ENCODE data around the gene KIF17.

Gene KIF17

DNA sequence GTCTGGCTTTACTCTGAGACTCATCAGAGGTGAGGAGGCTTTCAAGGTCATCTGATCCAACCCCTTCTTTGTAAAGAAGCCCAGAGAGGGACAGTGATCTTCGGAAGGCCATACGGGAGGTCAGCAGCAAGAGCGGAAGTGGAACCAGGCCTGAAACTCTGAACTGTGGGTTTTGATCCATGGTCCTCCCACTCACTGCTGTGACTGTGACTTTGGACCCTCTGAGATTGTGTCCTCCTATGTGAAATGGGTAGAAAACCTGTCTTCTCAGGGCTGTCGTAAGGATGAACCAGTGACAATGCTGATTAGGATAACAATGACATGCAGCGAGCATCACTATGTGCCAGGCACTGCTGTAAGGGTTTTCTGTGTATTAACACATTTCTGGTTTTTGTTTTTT is 46.9 kb downstream of the KIF17 start:
- TF ChIP-seq, protein P1, sequence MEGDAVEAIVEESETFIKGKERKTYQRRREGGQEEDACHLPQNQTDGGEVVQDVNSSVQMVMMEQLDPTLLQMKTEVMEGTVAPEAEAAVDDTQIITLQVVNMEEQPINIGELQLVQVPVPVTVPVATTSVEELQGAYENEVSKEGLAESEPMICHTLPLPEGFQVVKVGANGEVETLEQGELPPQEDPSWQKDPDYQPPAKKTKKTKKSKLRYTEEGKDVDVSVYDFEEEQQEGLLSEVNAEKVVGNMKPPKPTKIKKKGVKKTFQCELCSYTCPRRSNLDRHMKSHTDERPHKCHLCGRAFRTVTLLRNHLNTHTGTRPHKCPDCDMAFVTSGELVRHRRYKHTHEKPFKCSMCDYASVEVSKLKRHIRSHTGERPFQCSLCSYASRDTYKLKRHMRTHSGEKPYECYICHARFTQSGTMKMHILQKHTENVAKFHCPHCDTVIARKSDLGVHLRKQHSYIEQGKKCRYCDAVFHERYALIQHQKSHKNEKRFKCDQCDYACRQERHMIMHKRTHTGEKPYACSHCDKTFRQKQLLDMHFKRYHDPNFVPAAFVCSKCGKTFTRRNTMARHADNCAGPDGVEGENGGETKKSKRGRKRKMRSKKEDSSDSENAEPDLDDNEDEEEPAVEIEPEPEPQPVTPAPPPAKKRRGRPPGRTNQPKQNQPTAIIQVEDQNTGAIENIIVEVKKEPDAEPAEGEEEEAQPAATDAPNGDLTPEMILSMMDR (IDR thresholded peaks at IDR 0.05; ENCODE audit: low read depth, low read length, missing control alignments) = no peak
- no peak for DNase-seq (ENCODE audit: low read depth)
- H3K4me3 ChIP-seq (ENCODE audit: low read depth, low read length) = no peak overlapping the region

DNA sequence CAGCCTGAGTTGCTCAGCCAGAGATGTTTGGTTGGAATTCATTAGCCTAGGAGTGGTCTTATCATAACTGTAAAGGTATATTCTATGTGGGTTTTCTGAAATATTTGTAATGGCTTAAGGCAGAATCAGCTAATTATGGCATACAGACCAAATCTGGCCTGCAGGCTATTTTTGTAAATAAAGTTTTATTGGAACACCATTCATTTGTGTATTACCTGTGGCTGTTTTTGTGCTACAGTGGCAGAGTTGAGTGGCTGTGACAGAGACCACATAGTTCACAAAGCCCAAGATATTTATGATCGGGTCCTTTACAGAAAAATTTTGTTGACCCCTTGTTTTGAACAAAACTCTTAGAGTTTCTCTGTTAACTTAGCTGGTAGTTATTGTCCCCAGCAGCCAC is 49.2 kb downstream of the KIF17 start:
- no peak for DNase-seq (ENCODE audit: low read depth)
- H3K4me3 ChIP-seq (ENCODE audit: low read depth, low read length) = no peak overlapping the region
- TF ChIP-seq, protein P1 (IDR thresholded peaks at IDR 0.05; ENCODE audit: low read depth, low read length, missing control alignments) = no peak

DNA sequence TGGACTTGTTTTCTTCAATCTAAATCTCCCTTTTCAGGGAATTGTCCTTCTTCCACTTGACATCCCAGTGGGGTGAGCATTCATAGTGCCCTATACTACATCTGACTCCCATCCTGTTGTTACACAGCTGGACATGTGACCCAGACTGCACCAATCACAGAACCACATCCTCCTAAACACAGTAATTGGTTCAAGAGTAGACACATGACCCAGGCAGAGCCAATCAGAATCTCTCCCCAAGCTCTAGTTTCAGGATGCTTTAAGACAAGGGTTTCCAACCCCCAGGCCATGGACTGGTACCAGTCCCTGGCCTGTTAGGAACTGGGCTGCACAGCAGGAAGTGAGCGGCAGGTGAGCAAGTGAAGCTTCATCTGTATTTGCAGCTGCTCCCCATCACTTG is 51.0 kb downstream of the KIF17 start:
- DNase-seq (ENCODE audit: low read depth) = peak; percentile 25
- no peak overlapping the region for H3K4me3 ChIP-seq (ENCODE audit: low read depth, low read length)
- TF ChIP-seq, protein P1 (IDR thresholded peaks at IDR 0.05; ENCODE audit: low read depth, low read length, missing control alignments) = no peak

DNA sequence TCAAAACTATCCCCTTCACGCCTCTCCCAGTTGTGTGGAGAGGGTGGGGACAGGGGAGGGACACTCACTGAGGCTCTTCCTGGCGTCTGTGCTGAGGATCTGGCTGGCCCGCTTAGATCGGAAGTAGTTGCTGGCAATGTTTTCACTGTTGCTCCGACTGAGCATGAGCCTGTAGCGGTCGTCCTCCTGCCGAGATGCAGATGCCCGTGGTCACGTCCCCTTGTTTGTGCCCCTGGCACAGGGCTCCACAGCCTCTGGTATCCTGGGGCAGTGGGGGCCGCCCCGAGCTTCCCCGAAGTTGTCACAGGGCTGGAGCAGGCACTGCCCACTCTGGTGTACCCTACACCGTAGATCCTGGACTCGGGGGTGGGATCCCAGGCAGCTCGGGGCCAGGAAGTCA is 51.7 kb downstream of the KIF17 start:
- TF ChIP-seq, protein P1 (IDR thresholded peaks at IDR 0.05; ENCODE audit: low read depth, low read length, missing control alignments) = no peak
- no peak for DNase-seq (ENCODE audit: low read depth)
- no peak overlapping the region for H3K4me3 ChIP-seq (ENCODE audit: low read depth, low read length)

DNA sequence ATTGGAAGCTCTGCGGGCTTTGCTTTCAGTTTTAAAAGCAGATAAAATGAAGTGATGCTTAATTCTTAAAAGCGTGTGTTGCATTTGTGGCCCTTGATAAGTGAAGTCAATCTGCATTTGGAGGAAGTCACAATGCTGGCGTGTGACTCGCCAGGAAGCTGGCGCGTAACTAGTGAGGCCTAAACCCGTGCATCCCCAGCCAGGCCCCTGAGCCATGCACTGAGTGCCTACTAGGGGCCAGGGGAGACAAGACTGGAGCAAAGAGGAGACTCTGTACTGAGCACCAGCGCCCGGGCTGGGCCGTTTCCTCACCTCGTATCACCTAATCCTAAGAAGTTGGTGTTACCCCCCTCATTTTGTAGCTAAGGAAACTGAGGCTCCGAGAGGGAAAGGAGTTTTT is 52.1 kb downstream of the KIF17 start:
- no peak for DNase-seq (ENCODE audit: low read depth)
- TF ChIP-seq, protein P1 (IDR thresholded peaks at IDR 0.05; ENCODE audit: low read depth, low read length, missing control alignments) = no peak
- no peak overlapping the region for H3K4me3 ChIP-seq (ENCODE audit: low read depth, low read length)

DNA sequence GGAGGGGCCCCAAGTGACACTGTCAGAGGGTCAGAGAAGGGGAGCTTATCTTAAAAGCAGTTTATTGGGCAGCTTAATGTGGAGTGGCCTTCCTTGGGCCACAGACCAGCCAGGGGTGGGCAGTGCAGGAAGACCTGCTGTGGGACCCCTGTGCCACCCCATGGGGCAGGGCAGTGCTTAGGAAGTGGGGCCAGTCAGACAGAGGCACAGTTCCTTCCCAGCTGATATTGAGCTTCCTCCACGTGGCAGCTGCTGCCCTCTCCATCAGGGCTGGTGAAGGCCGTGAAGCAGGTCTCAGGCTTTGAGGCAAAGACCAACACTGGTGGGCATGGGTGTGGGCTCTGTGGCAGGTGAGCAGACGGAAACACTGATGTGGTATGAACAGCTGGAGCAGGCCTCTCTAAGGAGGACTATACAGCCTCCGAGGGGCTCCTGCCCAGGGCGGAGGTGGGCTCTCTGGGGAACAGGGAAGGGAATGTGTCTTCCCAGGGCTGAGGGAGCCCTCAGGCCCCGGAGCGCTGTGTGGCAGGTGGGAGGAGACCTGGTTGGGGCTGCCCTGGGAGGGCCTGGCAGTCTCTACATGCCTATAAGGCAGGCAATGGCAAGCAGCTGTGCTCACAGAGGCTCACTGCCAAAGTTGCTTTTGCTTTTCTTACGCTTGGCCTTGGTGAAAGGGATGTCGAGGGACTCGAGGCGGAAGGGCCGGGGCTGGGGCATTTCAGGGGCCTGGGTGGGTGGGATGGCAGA is 53.7 kb downstream of the KIF17 start:
- TF ChIP-seq, protein P1 (IDR thresholded peaks at IDR 0.05; ENCODE audit: low read depth, low read length, missing control alignments) = no peak
- no peak for DNase-seq (ENCODE audit: low read depth)
- no peak overlapping the region for H3K4me3 ChIP-seq (ENCODE audit: low read depth, low read length)

DNA sequence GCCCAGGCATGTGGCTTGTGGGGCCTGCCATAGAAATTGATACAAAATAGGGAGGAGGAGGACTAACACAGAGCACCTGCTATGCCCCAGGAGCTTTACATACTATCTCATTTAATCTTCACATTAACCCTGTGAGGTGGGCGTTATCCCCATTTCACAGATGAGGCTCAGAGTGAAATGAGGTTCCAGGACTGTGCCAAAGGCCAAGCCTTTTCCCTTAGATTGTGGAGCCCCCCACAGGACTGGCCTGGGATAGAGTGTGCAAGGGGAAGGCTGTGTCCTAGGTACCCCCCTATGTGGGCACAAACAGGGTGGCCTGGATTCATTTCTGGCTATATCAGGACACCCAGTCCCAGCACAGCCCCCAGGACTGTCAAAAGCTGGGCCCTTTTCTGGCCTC is 54.4 kb downstream of the KIF17 start:
- H3K4me3 ChIP-seq (ENCODE audit: low read depth, low read length) = no peak overlapping the region
- DNase-seq (ENCODE audit: low read depth) = no peak
- TF ChIP-seq, protein P1 (IDR thresholded peaks at IDR 0.05; ENCODE audit: low read depth, low read length, missing control alignments) = no peak

Measured in GM12864 (cell line).